NCI-H1436 (cell line): Measurements from ENCODE around the gene ZNF124.
"Not testable (repeated sequence)": the region's sequence is repeated elsewhere in the genome, so short reads cannot be mapped to it uniquely, and the experiment has no call there.

Source experiments
- DNase-seq: peaks from one replicate; lab custom pipeline; 2025; lab: John Stamatoyannopoulos, UW

ZNF124 gene

GRCh38 chr1:247171443-247171842 is 377 bp downstream of the ZNF124 start:
- not testable (repeated sequence) for DNase-seq

- DNase-seq: no peak
Observed at GRCh38 chr1:247165674-247166073, 6.1 kb downstream of the ZNF124 start.

DNA sequence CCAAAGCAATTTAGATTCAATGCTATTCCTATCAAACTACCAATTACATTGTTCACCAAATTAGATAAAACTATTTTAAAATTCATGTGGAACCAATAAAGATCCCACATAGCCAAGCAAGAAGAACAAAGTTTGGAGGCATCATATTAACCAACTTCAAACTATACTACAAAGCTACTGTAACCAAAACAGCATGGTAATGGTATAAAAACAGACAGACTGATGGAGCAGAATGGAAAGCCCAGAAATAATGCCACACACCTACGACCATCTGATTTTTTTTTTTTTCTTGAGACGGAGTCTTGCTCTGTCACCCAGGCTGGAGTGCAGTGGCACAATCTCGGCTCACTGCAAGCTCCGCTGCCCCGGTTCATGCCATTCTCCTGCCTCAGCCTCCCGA is 7.1 kb downstream of the ZNF124 start:
- no peak for DNase-seq

DNA sequence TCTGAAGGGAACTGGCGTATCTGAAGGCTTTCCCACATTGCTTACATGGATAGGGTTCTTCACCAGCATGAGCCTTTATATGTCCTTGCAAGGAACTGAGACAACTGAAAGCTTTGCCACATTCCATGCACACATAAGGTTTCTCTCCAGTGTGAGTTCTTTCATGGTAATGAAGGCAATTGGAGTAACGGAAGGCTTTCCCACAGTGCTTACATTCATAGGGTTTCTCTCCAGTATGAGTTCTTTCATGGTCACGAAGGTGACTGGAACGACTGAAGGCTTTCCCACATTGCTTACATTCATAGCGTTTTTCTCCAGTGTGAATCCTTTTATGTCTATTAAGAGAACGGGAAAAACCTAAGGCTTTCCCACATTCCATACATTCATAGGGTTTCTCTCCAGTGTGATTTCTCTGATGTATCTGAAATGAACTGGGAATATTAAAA is 15.0 kb downstream of the ZNF124 start:
- DNase-seq: no peak

DNA sequence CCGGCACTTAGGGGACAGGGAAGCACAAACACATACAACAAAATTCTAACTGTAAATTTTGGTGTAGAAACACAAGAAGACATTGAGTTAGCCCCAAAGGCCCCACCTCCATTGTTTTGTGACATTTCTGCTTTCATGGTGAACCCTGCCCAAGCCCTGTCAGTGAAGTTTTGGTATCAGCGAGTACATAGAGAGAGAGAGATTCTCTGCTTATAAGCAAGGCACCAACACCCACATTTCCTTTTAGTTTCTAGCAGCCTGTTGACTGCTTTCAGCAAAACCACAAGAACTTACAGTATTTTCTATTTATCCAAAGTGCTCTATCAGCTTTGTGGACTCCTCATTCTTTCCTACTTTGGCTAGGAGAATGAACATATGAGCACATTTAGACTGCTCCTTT is 24.0 kb downstream of the ZNF124 start:
- no peak for DNase-seq

- DNase-seq: not testable (repeated sequence)
Observed at GRCh38 chr1:247147120-247147519, 24.7 kb downstream of the ZNF124 start.

DNA sequence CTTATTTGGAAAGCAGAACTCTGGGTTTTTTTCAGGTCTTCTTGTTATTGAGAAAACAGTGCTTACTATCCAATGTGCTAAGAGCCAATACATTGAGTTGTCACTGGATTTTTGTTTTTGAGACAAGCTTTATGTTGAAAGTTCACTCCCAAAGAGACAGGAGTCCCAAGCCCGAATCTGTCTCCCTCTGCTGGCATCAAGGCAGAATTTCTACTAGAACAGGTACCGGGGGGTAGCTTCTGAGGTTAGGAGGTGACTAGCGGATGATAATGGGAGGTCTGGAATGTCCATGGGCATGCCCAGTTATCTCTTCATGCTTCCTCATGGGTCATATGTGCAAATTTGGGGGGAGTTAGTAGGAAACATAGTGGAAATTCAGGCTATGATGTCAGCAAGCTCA is 25.1 kb downstream of the ZNF124 start:
- no peak for DNase-seq

DNA sequence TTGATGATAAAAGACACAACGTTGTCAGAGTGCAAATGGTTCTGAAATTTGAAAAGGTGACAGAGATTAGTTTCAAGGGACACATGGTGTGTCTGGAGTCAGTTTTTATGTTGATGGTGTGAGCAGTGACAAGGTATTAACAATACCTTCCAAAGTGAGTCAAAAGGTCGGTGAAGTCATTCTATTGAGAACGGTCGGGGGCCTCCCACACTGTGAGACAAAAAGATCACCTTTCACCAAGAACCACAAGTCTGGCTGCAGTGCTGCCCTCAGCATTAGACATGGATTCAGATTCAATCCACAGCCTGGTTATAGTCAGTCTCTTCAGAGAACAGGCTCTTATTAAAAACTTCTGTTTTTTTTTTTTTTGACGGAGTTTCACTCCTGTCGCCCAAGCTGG is 26.5 kb downstream of the ZNF124 start:
- no peak for DNase-seq

DNA sequence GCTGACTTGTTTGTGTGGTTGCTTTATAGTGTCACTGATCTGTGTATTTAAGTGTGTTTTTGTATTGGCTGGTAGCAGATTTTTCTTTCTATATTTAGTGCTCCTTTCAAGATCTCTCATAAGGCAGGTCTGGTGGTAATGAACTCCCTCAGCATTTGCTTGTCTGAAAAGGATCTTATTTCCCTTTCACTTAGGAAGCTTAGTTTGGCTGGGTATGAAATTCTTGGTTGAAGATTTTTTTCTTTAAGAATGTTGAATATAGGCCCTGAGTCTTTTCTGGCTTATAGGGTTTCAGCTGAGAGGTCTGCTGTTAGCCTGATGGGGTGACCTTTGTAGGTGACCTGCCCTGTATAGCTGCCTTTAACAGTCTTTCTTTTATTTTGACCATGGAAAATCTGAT is 32.3 kb downstream of the ZNF124 start:
- DNase-seq: not testable (repeated sequence)

DNA sequence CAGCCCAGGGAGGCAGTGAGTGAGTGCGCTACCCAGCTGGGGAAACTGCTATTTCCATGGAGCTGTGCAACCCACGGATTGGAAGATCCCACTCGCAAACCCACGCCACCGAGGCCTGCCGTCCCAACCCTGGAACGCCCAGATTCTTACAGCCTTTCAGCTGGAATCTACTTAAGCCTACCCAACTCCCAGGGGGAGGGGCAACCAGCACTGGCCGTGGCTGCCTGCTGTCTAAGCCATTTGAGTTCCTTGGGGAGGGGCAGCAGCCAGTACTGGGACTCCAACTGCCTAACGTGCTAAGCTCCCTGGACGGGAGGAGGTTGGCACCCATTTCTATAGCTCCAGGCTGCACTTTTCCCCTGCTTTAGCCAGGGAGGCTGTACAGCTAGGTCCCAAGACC is 40.6 kb downstream of the ZNF124 start:
- no peak for DNase-seq

GRCh38 chr1:247127519-247128282 is 44.1 kb downstream of the ZNF124 start:
- not testable (repeated sequence) for DNase-seq

- not testable (repeated sequence) for DNase-seq
Observed at GRCh38 chr1:247126601-247127000, 45.2 kb downstream of the ZNF124 start.

- DNase-seq: not testable (repeated sequence)
Observed at GRCh38 chr1:247126166-247126565, 45.7 kb downstream of the ZNF124 start.

DNA sequence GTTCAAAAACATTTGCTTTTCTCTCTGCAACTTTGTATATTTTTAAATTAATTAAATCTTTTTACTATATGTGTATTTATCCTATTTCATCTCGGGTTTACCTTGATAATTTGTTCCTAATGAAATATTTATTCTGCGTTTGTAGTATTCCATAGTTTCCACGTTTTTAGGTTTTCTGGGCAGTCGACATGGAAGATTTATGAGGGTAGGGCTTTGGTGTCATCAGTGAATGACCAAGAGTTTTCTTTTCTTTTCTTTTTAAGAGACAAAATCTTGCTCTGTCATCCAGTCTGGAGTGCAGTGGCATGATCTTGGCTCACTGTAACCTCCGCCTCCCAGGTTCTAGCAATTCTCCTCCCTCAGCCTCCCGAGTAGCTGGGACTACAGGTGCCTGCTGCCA is 50.4 kb downstream of the ZNF124 start:
- DNase-seq: no peak

DNA sequence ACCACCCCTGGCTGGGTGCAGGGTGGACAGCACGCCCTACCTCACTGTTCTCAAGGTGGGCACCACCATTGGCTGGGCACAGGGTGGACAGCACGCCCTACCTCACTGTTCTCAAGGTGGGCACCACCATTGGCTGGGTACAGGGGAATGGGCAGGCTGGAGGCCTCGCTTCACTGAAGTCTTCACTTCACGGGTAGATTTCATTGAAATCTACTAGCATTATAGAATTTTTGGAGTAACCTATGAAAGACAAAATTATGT is 51.5 kb downstream of the ZNF124 start:
- DNase-seq: not testable (repeated sequence)

GRCh38 chr1:247119600-247120407 is 52.0 kb downstream of the ZNF124 start:
- DNase-seq: no peak

DNA sequence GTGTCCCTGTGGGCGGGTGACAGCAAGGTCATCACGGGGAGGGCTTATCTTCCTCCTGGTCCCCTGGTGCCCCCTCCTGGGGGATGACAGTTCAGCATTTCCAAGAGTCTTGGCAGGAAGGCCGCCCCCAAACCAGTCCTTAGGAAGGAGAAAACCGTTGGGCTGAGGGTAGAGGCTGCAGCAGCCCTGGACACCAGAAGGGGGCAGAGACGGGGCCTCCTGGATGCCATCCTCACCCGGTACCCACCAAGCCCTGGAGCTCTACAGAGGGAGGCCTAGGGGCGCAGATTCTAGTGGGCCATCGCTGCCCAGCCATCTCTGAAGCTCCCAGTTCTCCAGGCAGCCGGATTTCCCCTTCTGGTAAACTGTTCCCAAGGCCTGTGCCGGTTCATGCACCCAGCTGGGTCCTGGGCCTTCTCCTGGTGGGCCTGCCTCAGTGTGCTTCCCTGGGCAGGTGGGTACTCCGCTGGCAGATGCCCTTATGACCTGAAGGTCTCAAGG is 52.8 kb downstream of the ZNF124 start:
- peak; percentile 31 for DNase-seq

- no peak for DNase-seq
Observed at GRCh38 chr1:247115545-247115944, 56.3 kb downstream of the ZNF124 start.

- no peak for DNase-seq
Observed at GRCh38 chr1:247115141-247115510, 56.7 kb downstream of the ZNF124 start.

DNA sequence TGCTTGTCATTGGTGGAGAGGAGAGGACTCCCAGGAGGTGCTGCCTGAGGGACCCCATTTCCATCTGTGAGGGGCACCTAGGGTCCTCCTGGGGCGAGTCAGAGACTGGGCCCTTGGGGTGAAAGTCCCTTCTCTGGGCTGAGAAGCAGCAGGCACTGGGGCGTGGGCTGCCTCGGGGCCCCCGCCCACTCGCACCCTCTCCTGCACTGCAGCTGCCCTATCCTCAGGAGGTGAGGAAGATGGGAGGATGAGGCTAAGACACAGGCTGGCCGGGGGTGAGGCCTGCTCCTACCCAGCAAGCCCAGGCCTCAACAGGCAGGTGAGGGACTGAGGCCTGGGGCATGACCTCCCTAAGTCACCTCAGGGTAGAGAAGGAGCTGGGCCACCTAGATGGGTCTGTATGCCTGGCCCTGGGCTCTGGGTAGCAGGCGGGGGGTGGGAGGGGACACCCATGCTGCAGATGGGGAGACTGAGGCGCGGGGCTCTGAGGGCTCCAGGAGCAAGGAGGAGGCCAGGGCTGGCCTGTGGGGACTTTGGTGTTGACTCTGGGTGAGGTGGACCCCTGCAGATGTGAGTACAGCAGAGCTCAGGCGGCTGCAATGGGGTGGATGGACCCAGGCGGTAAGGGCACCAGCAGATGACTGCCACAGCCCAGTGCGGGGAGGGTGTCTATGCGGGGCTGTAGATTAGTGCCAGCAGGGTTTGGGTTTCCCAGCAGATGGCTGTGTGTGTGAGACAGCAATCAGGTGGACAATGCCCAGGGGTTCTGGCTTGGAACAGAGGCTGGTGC is 57.3 kb downstream of the ZNF124 start:
- DNase-seq: no peak

DNA sequence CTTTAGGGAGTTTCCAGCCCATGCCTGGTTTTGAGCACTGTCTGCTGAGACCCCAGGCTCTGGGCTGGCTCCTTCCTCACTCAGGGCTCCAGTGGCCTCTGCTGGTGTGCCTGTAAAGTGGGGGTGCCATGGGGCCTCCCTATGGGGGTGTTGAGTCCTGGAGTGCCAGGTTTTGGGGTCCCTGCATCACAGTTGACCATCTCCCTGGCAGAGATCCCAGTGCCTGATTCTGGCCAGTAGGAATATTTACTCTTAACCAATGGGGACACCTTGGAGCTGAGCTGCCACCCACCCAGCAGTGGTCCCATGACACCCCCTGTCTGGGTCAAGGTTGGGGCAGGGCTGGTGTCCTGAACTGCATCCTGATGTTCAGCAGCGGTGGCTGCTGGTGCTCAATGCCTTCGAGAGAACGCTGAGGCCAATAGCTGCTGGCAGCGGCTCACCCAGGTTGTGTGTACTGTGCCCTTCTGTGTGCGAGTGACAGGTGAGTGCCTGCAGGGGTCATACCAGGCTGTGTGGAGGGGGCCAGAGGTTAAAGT is 58.0 kb downstream of the ZNF124 start:
- DNase-seq: no peak

DNA sequence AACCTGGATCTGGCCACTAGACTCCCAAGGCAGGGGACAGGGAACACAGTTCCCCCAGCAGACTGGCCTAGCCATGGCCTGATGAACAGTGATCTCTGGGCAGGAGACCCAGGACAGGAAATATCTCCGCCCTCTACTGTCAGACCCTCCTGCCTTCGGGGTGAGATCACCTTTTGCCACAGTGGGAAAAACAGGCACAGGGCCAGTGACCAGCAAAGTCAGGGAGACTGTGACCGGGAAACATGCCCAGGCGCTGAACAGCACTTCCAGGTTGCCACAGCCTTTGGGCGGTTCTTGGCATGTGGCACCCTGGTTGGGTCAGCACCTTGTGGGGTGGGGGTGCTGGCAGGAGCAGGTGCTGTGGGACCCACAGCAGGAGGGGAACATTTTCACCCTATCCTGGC is 58.7 kb downstream of the ZNF124 start:
- no peak for DNase-seq

DNA sequence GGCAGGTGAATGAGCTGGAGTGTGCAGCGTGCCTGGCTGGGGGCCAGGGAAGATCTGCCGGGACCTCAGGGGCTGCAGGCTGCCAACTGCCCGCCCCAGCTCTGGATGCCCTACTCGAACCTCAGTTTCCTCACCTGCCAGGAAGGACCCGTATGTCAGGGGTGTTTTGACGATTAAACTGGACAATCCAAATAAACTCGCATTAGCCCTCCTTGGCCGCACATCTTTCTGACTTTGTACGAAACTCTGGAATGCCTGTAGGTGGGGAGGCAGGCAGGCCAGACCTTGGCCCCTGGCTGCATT is 59.4 kb downstream of the ZNF124 start:
- DNase-seq: no peak
